Astrocyte (in vitro differentiated cells and primary cell): ENCODE data around the gene VAMP7. TPM values are rescaled to one million over a fixed set of nuclear protein-coding genes. Genes with fewer than 3 reads are reported as not detected.
"Not testable (repeated sequence)": the region's sequence is repeated elsewhere in the genome, so short reads cannot be mapped to it uniquely, and the experiment has no call there.

ENCODE experiments used
- DNase-seq: peaks from one replicate; pipeline ENCODE4 v3.0.0-alpha.2; 2010; ENCODE audit warnings: low read depth
- FAIRE-seq: peaks from 2 replicates; lab custom pipeline; 2011; peaks lifted over from hg19 to GRCh38; lab: Jason Lieb, UNC
- H2AFZ ChIP-seq: 2 replicates; pipeline ENCODE4 v1.6.0; 2012; ENCODE audit warnings: low read depth, low read length, inconsistent platforms
- H3K27ac ChIP-seq: 2 replicates; pipeline ENCODE4 v1.5.1; 2011; ENCODE audit warnings: low read depth, low read length, inconsistent platforms
- H3K27me3 ChIP-seq: 2 replicates; pipeline ENCODE4 v1.6.0; 2011; ENCODE audit warnings: low read length, inconsistent platforms; ENCODE audit not compliant: insufficient read depth
- H3K36me3 ChIP-seq: 2 replicates; pipeline ENCODE4 v1.5.1; 2011; ENCODE audit warnings: low read length, inconsistent platforms; ENCODE audit not compliant: insufficient read depth
- H3K4me1 ChIP-seq: 2 replicates; pipeline ENCODE4 v1.5.1; 2011; ENCODE audit warnings: low read length, inconsistent platforms; ENCODE audit not compliant: insufficient read depth
- H3K4me2 ChIP-seq: 2 replicates; pipeline ENCODE4 v1.6.0; 2012; ENCODE audit warnings: low read length, inconsistent platforms
- H3K4me3 ChIP-seq: 2 replicates; pipeline ENCODE4 v1.5.1; 2011; ENCODE audit warnings: low read depth, mild to moderate bottlenecking, low read length, inconsistent platforms; ENCODE audit not compliant: insufficient read depth
- H3K79me2 ChIP-seq: 2 replicates; pipeline ENCODE4 v1.6.0; 2012; ENCODE audit warnings: mild to moderate bottlenecking, low read length, inconsistent platforms; ENCODE audit not compliant: insufficient read depth
- H3K9ac ChIP-seq: 2 replicates; pipeline ENCODE4 v1.6.0; 2012; ENCODE audit warnings: mild to moderate bottlenecking, low read length, inconsistent platforms
- H3K9me3 ChIP-seq: 2 replicates; pipeline ENCODE4 v1.5.1; 2012; ENCODE audit warnings: low read depth, mild to moderate bottlenecking, low read length, inconsistent platforms; ENCODE audit not compliant: insufficient read depth
- H4K20me1 ChIP-seq: 2 replicates; pipeline ENCODE4 v1.6.0; 2012; ENCODE audit warnings: low read length, inconsistent platforms; ENCODE audit not compliant: insufficient read depth
- H3K27ac Mint-ChIP-seq: one replicate; pipeline ENCODE4 v1.8.0; 2021; ENCODE audit warnings: mild to moderate bottlenecking, mixed read lengths; ENCODE audit not compliant: unreplicated experiment
- H3K27me3 Mint-ChIP-seq: one replicate; pipeline ENCODE4 v1.8.0; 2021; ENCODE audit warnings: low read depth, mixed read lengths; ENCODE audit not compliant: unreplicated experiment
- H3K36me3 Mint-ChIP-seq: one replicate; pipeline ENCODE4 v1.8.0; 2021; ENCODE audit warnings: low read depth, mixed read lengths; ENCODE audit not compliant: unreplicated experiment
- H3K4me1 Mint-ChIP-seq: one replicate; pipeline ENCODE4 v1.8.0; 2021; ENCODE audit warnings: low read depth, mixed read lengths; ENCODE audit not compliant: unreplicated experiment
- H3K4me3 Mint-ChIP-seq: one replicate; pipeline ENCODE4 v1.8.0; 2021; ENCODE audit warnings: mild to moderate bottlenecking, moderate library complexity, mixed read lengths; ENCODE audit not compliant: unreplicated experiment
- H3K9me3 Mint-ChIP-seq: one replicate; pipeline ENCODE4 v1.8.0; 2021; ENCODE audit warnings: mild to moderate bottlenecking, mixed read lengths; ENCODE audit not compliant: unreplicated experiment
- CTCF ChIP-seq: IDR thresholded peaks from 2 replicates; pipeline ENCODE4 v1.5.1; 2011; ENCODE audit warnings: low read depth, mild to moderate bottlenecking, inconsistent platforms, low read length, moderate library complexity; ENCODE audit not compliant: insufficient read depth
- EZH2 ChIP-seq: IDR thresholded peaks from 2 replicates; pipeline ENCODE4 v1.6.1; 2012; ENCODE audit warnings: mild to moderate bottlenecking, low read length, inconsistent platforms; ENCODE audit not compliant: insufficient read depth
- total RNA-seq: library from RNA; stranded (reverse); gene quantifications from 2 replicates; pipeline ENCODE4 v1.2.1, GENCODE V29; 2021

VAMP7 gene
- total RNA-seq, 1 donor from 2014 or later: 49.0 TPM

DNA sequence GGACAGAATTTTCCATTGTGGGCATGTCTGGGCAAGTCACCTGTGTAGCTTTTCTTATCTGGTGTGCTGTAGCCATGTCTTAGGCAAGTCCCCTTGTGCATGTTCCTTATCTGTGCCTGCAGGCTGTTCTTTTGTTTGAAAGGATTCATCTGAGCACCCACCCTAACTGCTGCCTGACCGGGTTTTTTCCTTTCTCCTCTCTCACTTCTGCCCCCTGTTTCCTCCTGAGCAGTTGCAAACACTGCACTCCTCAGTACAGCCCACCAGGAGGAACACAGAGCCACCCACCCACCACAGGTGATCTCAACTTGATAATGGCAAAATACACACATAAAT, 87.1 kb downstream of the VAMP7 start:
- Histone ChIP-seq H3K36me3 (no peaks in the 10 kb centered on the region), H3K9me3 (no peaks in the 10 kb centered on the region), H2AFZ (no peak overlapping the region), H3K27ac (no peak overlapping the region), H3K9ac (no peak overlapping the region), H3K27me3 (no peaks in the 10 kb centered on the region), H4K20me1 (no peaks in the 10 kb centered on the region), H3K4me1 (no peaks in the 10 kb centered on the region), H3K4me2 (no peak overlapping the region), H3K79me2 (no peaks in the 10 kb centered on the region), H3K4me3 (no peak overlapping the region)
- no peak overlapping the region for H3K4me3 Mint-ChIP-seq
- no peaks in the 10 kb centered on the region for H3K36me3 Mint-ChIP-seq
- H3K9me3 Mint-ChIP-seq: peaks cover 19% of the 10 kb centered on the region
- H3K27ac Mint-ChIP-seq: no peak overlapping the region
- no peak for DNase-seq
- H3K27me3 Mint-ChIP-seq: peaks cover 2% of the 10 kb centered on the region
- H3K4me1 Mint-ChIP-seq: no peaks in the 10 kb centered on the region
- TF ChIP-seq EZH2 (no peak), CTCF (no peak)
- no peak for FAIRE-seq

GRCh38 chrX:155968791-155969190, 87.6 kb downstream of the VAMP7 start:
- H3K4me1 Mint-ChIP-seq: no peaks in the 10 kb centered on the region
- H3K4me2 ChIP-seq: no peak overlapping the region
- H3K9ac ChIP-seq: no peak overlapping the region
- H4K20me1 ChIP-seq: no peaks in the 10 kb centered on the region
- no peaks in the 10 kb centered on the region for H3K4me1 ChIP-seq
- H3K27me3 ChIP-seq: no peaks in the 10 kb centered on the region
- TF ChIP-seq EZH2: no peak
- no peak for TF ChIP-seq CTCF
- peaks cover 2% of the 10 kb centered on the region for H3K27me3 Mint-ChIP-seq
- H3K27ac ChIP-seq: no peak overlapping the region
- H3K36me3 ChIP-seq: no peaks in the 10 kb centered on the region
- FAIRE-seq (no peak), DNase-seq (no peak)
- no peaks in the 10 kb centered on the region for H3K9me3 ChIP-seq
- no peaks in the 10 kb centered on the region for H3K79me2 ChIP-seq
- H3K4me3 Mint-ChIP-seq: no peak overlapping the region
- H3K36me3 Mint-ChIP-seq: no peaks in the 10 kb centered on the region
- peaks cover 19% of the 10 kb centered on the region for H3K9me3 Mint-ChIP-seq
- H3K27ac Mint-ChIP-seq: no peak overlapping the region
- H2AFZ ChIP-seq: no peak overlapping the region
- H3K4me3 ChIP-seq: no peak overlapping the region

DNA sequence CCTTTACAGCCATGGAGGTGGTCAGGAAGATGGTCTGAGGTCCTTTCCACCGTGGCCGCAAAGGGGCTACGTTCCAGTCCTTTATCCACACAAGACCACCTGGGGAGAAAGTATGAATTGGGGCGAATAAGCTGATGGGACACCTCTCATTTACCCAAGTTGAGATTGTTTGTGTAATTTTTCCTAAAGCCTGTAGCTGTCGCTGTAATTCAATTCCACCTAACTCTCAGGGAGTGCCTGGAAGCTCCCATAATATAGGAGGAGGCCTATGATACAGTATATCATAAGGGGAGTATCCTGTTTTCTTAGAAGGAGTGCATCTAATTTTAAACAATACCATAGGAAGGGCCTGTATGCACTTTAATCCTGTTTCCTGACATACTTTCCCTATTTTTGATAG, 90.5 kb downstream of the VAMP7 start:
- H3K4me1 ChIP-seq, H3K27ac ChIP-seq, H3K9me3 ChIP-seq, FAIRE-seq, H3K9ac ChIP-seq, H3K27ac Mint-ChIP-seq, H3K4me3 ChIP-seq, H3K9me3 Mint-ChIP-seq, H3K4me2 ChIP-seq, H3K27me3 Mint-ChIP-seq, H3K79me2 ChIP-seq, H4K20me1 ChIP-seq, H3K4me3 Mint-ChIP-seq, DNase-seq, H2AFZ ChIP-seq, H3K36me3 Mint-ChIP-seq, H3K27me3 ChIP-seq, H3K36me3 ChIP-seq, H3K4me1 Mint-ChIP-seq: not testable (repeated sequence)

DNA sequence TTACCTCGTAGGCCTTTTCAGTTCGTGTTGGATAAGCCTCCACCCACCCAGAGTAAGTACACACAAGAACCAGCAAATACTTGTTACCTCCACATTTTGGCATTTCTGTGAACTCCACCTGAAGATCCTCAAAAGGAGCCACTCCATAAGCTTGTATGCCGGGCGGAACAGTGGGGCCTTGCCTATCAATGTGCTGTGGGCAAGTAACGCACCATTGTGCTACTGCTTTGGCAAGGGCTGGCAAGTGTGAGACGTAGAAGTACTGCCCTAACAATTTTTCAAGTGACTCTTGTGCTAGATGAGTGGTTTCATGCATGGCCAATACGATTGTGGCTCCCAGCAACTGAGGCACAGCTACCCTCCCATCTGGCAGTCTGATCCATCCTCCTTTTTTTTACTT, 91.1 kb downstream of the VAMP7 start:
- not testable (repeated sequence) for H3K27ac Mint-ChIP-seq, H3K4me1 ChIP-seq, H3K9ac ChIP-seq, H3K27ac ChIP-seq, H3K9me3 Mint-ChIP-seq, H3K27me3 Mint-ChIP-seq, H3K4me3 ChIP-seq, H3K79me2 ChIP-seq, H3K4me3 Mint-ChIP-seq, H3K27me3 ChIP-seq, H3K9me3 ChIP-seq, H3K36me3 Mint-ChIP-seq, H3K36me3 ChIP-seq, H3K4me2 ChIP-seq, H2AFZ ChIP-seq, FAIRE-seq, H4K20me1 ChIP-seq, H3K4me1 Mint-ChIP-seq, DNase-seq
